IPS-NIHi7 (cell line): ENCODE measurements around the gene TSPYL2.

Experiments used
- DNase-seq: peaks from one replicate; pipeline ENCODE4 v3.0.0; 2012; ENCODE audit warnings: mixed read lengths; ENCODE audit errors: extremely low spot score

TSPYL2 gene

DNA sequence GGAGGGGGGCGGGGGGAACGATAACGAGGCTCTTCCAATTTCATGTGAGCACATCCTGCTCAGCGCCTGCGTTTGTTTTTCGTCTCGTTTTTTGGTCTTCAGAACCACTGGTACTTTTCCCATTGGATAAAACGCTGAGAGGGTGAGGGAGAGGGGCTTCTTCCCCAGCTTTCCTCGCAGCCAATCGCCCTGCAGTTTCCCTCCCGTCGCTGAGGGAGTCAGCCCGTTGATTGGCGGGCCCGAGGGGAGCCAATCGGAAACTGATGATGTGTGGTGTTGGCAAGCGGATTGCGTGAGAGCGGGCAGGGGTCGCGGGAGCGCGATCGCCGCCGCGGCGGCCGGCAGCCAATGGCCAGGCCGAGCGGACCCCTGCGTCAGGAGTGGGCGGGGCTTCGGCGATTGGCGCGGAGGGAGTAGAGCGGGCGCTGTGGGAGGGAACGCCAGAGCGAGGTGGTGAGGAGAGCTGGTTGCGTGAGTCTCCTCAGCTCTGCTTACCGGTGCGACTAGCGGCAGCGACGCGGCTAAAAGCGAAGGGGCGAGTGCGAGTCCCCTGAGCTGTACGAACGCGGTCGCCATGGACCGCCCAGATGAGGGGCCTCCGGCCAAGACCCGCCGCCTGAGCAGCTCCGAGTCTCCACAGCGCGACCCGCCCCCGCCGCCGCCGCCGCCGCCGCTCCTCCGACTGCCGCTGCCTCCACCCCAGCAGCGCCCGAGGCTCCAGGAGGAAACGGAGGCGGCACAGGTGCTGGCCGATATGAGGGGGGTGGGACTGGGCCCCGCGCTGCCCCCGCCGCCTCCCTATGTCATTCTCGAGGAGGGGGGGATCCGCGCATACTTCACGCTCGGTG lies at the start of gene TSPYL2:
TSS of gene TSPYL2 (plus strand) at position 443 of the 848 bp plus-strand sequence. CDS start at position 575, 132 bp downstream.
- peak; percentile 83 for DNase-seq

DNA sequence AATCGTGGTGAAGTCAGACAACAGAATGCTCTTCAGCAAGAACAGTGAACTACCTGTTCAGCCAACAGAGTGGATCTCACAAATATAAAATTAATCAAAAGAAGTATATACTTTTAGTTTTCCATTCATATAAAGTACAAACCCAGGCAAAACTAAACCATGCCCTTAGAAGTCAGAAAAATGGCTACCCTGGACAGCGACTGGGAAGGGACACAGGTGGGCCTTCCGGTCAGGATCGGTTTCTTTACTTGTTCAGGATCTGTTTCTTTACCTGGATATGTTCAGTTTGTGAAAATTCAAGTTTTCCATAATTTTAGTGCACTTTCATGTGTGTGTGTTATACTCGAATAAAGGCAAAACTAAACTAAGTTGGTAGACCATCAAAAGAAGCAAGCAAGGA lies 46.0 kb upstream of the TSPYL2 start:
- DNase-seq: no peak

DNA sequence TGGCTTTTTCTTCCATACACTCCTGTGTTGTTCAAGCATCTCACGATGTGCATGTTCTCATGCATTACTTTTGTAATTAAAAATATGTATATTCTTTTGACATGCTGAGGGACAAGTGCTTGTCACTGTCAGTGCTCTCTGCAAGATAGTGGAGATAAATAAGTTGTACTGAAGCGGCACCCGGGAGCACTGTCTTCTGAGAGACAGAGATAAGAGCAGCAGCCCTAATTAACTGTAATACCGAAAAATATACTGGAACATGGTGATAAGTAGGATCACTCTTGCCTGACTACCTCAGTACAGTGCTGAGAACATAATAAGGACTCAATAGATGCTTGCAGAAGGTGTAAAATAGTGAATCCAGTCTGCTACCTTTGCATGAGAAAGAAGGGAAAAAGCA lies 42.9 kb upstream of the TSPYL2 start:
- no peak for DNase-seq

DNA sequence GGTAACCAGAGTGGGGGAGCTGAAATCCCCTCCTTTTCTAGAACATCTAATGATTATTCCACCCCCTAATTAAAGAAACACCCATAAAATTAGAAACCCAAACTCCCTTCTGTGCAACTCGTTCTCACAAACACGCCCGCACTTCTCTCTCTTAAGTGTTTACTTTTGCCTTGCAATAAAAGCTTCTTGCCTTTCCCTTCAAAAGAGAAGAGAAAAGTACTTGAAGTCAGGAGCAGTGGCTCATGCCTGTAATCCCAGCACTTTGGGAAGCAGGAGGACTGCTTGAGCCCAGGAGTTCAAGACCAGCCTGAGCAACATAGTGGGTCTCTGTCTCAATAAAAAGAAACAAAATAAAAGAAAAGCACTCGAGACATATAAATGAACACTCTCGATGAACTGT lies 37.2 kb upstream of the TSPYL2 start:
- DNase-seq: no peak

DNA sequence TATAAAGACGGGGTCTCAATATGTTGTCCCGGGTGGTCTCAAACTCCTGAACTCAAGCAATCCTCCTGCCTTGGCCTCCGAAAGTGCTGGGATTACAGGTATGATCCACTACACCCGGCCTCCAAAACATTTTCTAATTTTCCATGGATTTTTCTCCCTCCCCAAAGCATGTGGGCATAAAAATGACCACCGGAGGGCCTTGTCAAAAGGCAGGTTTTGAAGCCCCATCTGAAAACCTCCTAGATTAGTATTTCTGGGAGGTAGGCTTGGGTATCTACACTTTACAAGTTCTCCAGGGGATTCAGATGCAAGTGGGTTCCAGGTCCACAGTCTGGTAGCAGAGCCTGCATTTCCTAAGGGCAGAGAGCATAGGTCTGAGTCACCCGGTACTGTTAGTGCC lies 34.9 kb upstream of the TSPYL2 start:
- DNase-seq: peak; percentile 11

DNA sequence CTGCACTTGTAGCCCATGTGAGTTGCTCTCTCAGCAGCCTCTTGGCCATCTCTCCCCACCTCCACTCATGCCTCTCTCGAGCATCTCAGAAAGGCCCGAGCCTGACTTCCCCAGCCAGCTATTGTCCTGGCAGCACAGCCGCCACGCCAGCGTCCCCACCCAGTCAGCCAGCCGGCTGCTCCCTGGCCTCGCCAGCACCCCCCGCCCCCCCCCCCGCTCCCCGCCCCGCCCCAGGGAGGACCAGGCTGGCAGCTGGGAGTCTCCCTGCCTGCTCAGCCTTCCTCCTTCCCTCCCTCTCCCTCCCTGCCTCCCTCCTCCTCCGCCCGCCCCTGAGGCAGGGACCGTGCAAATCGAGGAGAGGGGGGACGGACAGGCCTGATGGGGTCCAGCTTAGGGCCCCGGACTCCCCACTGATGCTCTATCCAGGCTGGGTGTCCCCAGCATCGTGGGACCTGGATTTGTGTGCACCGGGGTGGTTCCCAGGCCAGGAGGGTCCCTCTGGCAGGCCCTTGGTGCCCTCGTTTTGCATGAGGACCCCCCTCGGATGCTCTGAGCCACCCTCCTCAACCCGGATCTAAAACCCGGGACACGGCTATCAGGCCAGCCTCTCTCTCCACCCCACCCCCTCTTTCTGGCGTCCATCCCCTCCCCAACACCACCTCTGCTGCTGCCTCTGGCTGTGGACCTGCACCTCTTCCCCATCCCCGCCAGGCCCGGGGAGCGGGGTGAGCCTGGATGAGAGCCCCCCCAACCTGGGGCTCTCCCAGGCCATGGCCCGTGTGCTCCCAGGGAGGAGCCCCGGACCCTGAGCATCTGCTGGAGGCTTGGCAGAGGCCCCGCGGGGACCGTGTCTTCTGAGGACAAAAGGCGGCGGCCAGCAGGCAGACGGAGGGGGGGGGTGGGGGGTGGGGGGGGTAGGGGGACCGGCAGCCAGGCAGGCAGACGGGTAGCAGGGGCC lies 33.7 kb upstream of the TSPYL2 start, which contains the start of gene GPR173:
TSS of gene GPR173 (plus strand) at position 621 of the 958 bp plus-strand sequence. CDS start 27,833 bp downstream, outside the sequence.
- DNase-seq: peak; percentile 49

DNA sequence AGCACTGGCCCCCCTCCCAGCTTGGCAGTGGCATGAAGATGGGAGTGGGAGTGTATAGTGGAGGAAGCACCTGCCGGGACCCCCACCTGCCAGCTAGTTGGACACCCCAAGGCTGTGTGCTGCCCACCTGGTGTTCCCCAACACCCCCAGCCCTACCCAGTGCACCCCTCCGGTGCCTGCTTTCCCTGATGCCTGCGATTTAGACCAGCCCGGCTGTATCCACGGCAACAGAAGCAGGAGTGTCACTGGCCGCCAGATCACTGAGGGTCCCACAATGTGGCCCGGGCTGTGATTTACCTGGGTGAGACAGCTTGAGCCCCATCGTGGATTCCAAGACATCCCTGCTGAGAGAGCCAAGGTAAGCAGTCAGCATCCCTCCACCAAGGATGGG lies 33.0 kb upstream of the TSPYL2 start:
- no peak for DNase-seq

DNA sequence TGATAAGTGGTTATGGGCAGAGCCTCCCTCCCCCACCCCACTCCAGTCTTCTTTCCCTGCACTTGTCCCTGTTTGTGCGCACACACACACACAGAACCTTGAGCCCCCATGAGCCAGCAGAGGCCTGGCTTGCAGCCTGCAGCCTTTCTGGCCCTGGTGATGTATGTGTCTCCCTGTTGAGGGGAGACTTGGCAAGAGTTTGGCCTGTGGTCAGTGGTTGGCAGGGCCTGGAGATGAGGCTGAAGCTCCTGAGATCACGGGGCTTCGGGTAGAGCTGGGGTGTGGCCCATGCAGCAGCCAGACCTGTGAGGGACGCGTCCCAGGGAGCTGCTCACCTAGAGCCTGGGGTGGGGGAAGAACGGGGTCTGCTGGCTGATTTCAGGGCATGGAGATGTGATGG lies 31.3 kb upstream of the TSPYL2 start:
- DNase-seq: no peak

DNA sequence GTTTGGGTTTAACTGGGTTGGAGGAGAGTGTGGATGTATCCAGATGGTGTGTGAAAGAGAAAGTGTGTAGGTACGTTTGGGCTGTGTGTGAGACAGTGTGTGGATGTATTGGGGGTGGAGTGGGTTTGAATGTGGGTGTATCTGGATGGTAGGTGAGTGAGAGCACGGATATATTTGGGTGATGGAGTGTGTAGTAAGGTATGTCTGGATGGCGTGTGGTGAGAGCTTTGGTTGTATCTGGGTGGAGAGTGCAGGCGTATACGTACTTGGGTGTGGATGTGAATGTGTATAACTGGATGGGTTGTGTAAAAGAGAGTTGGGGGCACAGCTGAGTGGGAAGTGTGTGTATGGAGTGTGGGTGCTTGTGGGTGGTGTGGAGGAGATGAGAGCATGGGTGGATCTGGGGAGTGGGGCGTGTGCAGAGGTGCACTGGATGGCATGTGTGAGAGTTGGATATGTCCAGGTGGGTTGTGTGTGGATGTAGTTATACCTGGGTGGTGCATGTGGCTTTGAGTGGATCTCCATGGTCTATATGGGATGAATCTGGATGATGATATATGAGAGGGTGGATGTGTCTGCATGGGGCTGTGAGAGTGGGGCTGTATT lies 26.8 kb upstream of the TSPYL2 start:
- DNase-seq: no peak

DNA sequence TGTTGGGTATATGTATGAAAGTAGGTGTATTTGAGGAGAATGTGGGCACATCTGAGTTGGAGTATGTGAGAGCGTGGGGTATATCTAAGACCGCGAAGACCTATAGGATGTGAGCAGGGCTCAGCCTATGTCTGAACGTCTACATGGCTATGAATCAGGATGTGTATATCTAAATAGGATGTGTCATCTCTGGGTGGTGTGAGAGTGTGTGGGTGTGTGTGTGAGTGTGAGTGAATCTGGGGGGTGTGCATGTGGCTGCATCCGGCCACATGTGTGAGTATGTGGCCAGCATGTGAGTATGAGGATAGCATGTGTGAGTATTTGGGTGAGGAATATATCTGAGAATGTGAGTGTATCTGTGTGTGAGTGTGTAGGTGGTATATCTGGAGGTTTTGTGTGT lies 25.9 kb upstream of the TSPYL2 start:
- DNase-seq: no peak

DNA sequence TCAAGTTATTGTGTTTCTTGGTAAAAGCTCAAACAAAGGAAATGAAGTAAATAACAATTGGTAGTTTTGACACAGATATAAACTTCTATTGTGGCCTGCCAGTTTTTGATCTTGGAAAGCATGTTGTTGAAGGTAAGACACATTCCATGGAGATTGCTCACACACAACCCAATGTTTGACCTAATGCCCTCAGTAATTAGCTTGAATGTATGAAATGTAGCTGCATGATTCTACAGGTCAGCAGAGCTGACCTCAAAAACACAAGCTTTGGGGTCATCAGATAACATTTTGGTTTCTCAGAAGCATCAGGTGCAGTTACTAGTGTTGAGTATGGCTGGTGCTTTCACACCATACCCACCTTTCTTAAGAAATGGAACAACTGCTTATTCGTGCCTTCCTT lies 17.1 kb upstream of the TSPYL2 start:
- no peak for DNase-seq

DNA sequence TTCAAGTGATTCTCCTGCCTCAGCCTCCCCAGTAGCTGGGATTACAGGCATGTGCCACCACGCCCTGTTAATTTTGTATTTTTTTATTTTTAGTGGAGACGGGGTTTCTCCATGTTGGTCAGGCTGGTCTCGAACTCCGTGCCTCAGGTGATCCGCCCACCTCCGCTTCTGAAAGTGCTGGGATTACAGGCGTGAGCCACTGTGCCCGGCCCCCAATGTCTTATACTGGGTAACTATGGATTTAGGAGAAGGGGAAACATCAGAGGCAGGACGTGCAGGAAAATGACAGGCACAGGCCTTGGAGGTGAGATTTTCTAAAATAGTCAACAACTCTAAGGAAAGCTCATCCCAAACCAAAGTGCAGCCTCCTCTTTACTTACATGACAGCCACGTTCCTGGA lies 11.1 kb upstream of the TSPYL2 start:
- no peak for DNase-seq

DNA sequence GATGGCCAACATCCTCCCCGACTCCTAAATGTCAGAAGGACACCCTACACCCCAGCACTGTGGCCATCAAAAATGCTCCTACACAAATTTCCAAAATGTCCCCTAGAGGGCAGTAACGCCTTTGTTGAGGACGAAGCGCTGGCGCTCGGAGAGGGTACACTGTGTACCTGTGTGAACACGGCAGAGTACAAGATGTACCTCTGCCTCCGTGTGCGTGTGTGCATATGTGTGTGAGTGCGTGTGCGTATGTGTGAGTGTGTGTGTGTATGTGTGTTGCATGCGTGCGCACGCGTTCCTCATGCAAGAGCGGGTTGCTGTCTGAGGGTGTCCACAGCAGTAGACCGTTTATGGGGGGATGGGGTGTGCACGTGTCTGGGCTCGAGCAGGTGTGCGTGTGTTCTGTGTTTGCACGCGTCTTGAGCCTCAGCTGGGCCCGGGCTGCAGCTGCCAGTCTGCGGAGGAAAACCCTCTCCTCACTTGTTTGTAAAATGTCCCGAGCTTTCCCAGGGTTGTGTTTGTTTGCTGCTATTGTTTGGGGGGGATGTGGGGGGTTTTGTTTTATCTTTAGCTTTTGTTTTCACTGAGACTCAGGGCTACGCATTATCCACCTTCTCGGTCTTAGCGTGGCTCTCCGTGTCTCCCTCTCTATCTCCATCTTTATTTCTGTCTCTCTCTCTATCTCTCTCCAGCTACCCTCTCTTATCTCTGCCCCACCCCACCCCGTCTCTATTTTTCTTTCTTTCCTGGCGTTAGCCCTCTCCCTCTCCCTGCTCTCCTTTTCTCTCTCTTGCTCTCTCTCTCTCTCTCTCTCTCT lies 10.4 kb upstream of the TSPYL2 start:
- peak; percentile 54 for DNase-seq

DNA sequence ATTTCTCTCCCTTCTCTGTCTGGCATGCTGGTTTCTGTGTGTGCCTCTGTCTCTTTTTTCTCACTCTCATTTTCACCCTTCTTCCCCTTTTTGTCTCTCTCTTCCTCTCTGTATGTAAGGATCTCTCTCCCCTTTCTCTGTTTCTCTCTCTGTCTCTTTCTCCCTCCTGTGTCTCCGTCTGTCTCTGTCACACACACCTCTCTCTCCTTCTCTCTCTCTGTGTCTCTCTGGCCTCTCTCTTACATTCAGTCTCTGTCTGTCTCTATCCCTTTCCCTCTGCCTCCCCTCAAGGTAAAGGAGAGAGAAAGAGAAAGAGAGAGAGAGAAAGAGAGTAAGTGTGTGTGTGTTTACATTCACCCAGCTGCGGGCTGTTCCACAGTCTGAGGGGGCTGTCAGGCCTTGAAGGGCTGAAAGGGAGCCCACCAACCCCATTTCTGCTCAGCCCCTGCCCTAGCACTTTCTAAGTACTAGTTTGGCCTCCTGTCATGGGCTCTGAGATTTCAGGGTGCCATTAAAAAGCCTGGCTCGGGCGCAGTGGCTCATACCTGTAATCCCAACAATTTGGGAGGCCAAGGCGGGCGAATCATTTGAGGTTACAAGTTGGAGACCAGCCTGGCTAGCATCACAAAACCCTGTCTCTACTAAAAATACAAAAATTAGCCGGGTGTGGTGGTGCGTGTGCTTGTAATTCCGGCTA lies 9.6 kb upstream of the TSPYL2 start:
- no peak for DNase-seq

DNA sequence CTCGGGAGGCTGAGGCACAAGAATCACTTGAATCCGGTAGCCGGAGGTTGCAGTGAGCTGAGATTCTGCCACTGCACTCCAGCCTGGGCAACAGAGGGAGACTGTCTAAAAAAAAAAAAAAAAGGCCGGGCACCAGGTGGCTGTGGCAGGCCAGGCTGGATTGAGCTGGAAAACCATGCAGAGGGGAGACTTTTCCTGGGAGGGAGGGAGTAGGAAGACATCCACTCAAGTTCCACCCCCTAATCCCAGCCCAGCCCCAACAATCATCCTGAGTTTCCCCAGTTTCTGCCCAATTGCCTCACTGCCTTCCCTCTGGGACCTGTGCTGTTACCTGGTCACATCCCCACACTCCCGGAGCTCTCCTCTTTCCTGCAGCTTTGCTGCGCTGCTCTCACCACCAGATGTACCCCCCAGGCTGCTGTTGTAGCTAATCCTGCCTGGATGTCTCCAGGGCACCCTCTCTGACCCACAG lies 9.0 kb upstream of the TSPYL2 start:
- DNase-seq: no peak

DNA sequence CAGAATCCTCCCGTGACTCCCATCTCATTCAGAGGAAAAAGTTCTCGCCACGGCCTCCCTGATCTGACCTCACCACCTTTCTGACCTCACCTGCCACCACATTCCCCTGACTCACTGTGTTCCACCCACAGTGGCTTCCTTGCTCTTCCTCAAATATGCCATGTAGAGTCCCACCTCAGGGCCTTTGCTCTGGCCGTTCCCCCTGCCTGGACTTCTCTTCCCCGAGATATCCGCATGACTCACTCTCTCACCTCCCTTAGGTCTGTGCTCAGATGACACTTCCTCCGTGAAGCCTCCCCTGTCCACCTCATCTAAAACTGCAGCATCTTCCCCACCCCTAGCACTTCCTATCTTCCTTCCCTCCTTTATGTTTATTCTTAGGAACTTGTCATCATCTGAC lies 7.2 kb upstream of the TSPYL2 start:
- DNase-seq: no peak

DNA sequence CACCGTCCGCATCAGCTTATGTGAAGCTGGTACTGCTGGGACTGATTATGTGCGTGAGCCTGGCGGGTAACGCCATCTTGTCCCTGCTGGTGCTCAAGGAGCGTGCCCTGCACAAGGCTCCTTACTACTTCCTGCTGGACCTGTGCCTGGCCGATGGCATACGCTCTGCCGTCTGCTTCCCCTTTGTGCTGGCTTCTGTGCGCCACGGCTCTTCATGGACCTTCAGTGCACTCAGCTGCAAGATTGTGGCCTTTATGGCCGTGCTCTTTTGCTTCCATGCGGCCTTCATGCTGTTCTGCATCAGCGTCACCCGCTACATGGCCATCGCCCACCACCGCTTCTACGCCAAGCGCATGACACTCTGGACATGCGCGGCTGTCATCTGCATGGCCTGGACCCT lies 5.5 kb upstream of the TSPYL2 start:
- DNase-seq: no peak

DNA sequence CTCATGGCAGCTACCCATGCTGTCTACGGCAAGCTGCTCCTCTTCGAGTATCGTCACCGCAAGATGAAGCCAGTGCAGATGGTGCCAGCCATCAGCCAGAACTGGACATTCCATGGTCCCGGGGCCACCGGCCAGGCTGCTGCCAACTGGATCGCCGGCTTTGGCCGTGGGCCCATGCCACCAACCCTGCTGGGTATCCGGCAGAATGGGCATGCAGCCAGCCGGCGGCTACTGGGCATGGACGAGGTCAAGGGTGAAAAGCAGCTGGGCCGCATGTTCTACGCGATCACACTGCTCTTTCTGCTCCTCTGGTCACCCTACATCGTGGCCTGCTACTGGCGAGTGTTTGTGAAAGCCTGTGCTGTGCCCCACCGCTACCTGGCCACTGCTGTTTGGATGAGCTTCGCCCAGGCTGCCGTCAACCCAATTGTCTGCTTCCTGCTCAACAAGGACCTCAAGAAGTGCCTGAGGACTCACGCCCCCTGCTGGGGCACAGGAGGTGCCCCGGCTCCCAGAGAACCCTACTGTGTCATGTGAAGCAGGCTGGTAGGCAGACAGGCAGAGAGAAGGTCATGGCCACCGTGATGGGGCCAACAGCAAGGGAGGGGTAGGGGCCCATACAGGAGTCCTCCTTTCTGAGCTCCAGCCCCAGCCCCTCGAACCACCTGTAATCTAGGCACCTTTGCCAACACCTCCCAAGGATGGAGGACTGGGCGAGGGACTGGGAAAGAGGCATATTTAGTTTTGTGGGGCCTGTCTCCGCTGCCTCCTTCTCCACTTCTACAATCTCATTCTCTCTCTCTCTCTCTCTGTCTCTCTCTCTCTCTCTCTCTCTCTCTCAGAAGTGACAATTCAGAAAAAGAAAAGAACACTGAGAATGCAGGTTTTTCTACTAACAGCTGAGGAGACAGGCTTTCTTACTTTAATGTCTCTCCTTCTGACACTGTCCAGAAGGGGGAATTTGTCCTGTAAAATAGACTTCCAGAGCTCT lies 4.7 kb upstream of the TSPYL2 start:
- no peak for DNase-seq

DNA sequence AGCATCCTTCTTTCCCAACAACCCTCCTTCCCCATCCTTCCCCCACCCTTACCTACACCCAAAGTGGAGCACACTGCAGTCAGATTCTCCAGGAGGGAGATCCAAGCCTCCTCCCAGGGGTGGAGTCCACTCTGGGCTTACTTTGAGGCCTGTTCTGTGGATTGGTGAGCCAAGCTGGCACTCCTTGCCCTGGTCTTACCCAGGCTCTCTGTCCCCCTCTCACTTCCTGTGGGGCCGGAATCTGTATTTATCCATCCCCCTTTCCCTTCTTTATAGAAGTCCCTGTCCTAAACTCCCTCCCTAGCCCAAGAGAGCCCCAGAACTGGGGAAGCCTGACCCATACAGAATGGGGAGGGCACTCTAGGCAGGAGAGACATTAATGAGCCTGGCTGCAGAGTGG lies 3.2 kb upstream of the TSPYL2 start:
- DNase-seq: no peak
